Measurements from ENCODE around the gene IFT122.
"Not testable (repeated sequence)": the region's sequence is repeated elsewhere in the genome, so short reads cannot be mapped to it uniquely, and the experiment has no call there.

The IFT122 gene, protein sequence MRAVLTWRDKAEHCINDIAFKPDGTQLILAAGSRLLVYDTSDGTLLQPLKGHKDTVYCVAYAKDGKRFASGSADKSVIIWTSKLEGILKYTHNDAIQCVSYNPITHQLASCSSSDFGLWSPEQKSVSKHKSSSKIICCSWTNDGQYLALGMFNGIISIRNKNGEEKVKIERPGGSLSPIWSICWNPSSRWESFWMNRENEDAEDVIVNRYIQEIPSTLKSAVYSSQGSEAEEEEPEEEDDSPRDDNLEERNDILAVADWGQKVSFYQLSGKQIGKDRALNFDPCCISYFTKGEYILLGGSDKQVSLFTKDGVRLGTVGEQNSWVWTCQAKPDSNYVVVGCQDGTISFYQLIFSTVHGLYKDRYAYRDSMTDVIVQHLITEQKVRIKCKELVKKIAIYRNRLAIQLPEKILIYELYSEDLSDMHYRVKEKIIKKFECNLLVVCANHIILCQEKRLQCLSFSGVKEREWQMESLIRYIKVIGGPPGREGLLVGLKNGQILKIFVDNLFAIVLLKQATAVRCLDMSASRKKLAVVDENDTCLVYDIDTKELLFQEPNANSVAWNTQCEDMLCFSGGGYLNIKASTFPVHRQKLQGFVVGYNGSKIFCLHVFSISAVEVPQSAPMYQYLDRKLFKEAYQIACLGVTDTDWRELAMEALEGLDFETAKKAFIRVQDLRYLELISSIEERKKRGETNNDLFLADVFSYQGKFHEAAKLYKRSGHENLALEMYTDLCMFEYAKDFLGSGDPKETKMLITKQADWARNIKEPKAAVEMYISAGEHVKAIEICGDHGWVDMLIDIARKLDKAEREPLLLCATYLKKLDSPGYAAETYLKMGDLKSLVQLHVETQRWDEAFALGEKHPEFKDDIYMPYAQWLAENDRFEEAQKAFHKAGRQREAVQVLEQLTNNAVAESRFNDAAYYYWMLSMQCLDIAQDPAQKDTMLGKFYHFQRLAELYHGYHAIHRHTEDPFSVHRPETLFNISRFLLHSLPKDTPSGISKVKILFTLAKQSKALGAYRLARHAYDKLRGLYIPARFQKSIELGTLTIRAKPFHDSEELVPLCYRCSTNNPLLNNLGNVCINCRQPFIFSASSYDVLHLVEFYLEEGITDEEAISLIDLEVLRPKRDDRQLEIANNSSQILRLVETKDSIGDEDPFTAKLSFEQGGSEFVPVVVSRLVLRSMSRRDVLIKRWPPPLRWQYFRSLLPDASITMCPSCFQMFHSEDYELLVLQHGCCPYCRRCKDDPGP

DNA sequence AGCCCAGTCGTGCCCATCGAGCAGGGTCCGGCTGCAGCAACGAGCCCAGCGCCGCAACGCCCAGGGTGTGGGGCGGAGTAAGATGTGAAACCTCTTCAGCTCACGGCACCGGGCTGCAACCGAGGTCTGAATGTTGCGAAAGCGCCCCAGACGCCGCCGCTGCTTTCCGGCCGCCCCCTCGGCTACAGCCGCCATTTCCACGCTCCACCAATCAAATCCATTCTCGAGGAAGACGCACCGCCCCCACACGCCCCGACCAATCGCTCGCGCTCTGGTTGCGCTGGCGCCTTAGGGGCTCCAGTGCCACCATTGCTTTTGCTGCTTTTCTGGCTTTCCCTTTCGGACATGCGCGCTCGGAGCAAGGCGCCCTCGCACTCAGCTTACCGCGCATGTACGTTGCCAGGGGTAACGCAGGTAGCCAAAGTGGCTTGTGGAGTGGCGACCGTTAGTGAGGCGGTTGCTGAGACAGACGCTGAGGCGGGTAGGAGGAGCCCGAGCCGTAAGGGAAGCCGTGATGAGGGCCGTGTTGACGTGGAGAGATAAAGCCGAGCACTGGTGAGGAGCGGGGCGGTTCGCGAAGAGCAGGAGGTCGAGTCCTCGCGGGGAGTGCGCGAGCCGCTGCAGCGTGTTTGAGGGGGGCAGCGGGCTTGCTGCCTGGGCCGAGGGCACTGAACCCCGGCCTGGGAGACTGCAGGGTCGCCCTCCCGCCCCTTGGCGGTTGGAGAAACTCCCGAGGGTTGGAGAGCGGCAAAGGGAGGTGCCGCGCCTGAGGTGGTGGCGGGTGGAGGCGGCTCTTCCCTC lies at the start of gene IFT122, which contains the start of gene MBD4:
Gene IFT122, plus strand, starts transcription at position 408 of the 801 bp plus-strand sequence. Its CDS starts 107 bp downstream, at position 515.
Gene MBD4, minus strand, starts transcription at position 132 of the 801 bp plus-strand sequence. Its CDS starts 115 bp downstream, at position 17.
- H3K4me3 ChIP-seq (replicated peaks in 1 of 2; ENCODE audit: low read depth in 2 of 2, low read length in 2 of 2), result peak within 1 kb of the TSS; percentile 91 to 92
- DNase-seq (ENCODE audit: low read depth in 2 of 2), result peak; percentile 100
- TF ChIP-seq, protein P1, sequence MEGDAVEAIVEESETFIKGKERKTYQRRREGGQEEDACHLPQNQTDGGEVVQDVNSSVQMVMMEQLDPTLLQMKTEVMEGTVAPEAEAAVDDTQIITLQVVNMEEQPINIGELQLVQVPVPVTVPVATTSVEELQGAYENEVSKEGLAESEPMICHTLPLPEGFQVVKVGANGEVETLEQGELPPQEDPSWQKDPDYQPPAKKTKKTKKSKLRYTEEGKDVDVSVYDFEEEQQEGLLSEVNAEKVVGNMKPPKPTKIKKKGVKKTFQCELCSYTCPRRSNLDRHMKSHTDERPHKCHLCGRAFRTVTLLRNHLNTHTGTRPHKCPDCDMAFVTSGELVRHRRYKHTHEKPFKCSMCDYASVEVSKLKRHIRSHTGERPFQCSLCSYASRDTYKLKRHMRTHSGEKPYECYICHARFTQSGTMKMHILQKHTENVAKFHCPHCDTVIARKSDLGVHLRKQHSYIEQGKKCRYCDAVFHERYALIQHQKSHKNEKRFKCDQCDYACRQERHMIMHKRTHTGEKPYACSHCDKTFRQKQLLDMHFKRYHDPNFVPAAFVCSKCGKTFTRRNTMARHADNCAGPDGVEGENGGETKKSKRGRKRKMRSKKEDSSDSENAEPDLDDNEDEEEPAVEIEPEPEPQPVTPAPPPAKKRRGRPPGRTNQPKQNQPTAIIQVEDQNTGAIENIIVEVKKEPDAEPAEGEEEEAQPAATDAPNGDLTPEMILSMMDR (IDR thresholded peaks at IDR 0.05; ENCODE audit: low read depth, low read length), result no peak

DNA sequence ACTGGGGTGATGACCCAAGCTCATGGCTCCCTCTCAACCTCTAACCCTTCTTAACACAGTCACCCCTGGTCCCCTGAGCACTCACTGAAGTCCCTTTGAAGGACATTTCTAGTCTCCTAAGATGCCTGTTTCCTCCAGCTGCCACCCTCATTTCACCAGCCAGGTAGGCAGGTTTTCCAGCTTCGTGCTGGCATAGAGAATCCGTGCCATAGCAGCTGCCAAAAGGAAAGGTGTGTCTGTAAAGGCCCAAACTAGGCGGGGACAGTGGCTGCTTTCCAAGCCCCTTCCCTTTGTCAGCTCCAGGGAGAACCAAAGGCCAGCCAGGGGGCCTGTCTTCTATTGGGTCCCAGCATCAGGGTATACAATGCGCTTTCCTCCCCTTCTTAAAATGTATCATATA lies 48.4 kb upstream of the IFT122 start:
- not testable (repeated sequence) for DNase-seq (ENCODE audit: low read depth in 2 of 2); H3K4me3 ChIP-seq (replicated peaks in 1 of 2; ENCODE audit: low read depth in 2 of 2, low read length in 2 of 2)

DNA sequence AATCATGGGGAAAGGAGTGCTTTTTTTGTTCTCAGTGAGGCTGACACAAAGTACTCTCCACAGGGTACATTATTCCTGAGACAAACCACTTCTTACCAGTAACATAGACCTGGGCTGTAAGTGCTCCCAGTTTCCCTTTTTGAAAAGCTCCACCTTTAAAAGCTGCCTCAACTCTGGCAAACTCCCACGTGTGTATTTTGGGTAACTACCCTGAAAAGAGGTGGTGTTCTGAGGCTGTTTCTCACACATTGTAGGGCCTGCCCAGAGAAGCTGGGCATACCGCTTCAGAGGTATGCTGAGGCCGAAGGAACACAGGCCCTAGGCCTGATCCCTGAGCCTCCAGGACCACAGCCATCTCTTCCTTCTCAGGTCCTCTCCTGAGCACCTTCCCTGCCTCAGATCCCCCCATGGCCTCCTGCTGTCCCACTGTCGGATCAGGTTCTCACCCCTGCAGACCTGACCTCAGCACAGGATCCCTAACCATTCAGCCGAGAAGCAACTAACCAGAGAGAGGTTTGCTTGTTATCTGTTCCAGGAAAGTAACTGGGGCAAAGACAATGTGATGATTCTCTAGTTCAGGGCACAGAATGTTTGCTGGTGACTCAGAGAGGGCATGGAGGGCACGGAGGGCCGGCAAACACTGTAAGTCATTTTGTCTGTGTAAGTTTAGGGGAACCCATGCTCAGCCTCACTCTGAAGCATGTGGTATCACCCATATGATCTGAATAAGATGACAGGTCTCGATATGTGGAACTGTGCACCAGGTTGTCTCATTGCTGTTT lies 47.7 kb upstream of the IFT122 start:
- not testable (repeated sequence) for DNase-seq (ENCODE audit: low read depth in 2 of 2); H3K4me3 ChIP-seq (replicated peaks in 1 of 2; ENCODE audit: low read depth in 2 of 2, low read length in 2 of 2)

DNA sequence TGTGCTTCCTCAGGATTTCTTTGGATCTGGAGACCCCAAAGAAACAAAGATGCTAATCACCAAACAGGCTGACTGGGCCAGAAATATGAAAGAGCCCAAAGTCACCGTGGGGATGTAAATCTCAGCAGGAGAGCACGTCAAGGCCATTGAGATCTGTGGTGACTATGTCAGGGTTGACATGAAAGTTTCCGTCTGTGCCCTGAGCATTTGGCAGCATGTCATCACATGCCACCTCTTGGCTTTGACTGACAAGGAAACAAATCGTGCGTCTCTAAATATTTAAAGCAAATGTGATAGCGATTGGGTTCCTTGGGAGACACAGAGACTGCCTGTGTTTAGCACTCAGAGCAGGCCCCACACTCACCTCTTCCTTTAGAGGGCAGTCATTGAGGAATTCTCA lies 46.8 kb upstream of the IFT122 start:
- DNase-seq (ENCODE audit: low read depth in 2 of 2), result no peak
- no peak overlapping the region for H3K4me3 ChIP-seq (replicated peaks in 1 of 2; ENCODE audit: low read depth in 2 of 2, low read length in 2 of 2)
- TF ChIP-seq, protein P1 (IDR thresholded peaks at IDR 0.05; ENCODE audit: low read depth, low read length), result no peak

DNA sequence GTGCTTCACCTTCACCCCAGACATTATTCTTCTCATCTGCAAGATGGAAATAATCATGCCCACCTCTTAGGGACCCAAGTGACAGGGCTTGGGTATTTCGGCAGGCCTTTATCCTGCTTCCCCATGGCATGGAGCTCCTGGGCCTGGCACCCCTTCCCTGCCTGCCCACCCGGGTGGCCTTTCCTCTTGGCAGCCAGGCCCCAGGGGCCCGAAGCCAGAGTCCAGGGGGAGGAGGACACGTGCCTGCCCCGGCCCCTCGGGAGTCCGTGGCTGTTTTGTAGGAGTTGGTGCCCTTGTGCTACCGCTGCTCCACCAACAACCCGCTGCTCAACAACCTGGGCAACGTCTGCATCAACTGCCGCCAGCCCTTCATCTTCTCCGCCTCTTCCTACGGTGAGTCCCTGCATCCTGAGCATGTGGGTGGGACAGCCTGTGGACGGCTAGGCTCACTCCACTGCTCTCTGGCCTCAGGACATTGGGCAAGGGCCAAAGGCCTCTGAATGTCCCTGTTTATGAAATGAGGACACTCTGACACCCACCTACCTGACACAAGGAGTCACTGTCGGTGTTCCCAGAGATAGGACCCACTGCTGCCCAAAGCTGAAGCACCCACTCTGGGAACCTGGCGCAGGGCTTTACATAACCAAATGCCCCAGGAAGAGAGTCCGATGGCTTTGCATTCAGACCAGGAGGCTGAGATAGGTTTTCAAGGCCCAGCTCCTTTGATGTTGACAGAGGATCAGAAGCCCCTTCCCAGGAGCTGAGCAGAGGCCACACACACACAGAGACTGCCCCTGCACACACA lies 46.1 kb upstream of the IFT122 start:
- not testable (repeated sequence) for DNase-seq (ENCODE audit: low read depth in 2 of 2); H3K4me3 ChIP-seq (replicated peaks in 1 of 2; ENCODE audit: low read depth in 2 of 2, low read length in 2 of 2)

DNA sequence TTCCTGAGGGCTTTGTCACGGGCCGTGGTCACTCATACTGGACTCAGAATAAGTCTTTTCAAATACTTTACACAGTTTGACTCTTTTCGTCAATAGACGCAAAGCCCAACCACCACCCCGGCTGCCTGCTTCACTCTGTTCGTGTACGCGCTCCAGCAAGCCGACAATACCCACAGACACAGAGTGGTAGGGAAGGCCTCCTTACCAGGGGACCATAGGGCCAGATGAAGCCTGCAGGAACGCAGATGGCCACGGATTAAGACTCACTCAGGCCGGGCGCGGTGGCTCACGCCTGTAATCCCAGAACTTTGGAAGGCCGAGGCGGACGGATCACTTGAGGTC lies 41.2 kb upstream of the IFT122 start:
- TF ChIP-seq, protein P1 (IDR thresholded peaks at IDR 0.05; ENCODE audit: low read depth, low read length), result no peak
- DNase-seq (ENCODE audit: low read depth in 2 of 2), result peak; percentile 29 to 33
- H3K4me3 ChIP-seq (replicated peaks in 1 of 2; ENCODE audit: low read depth in 2 of 2, low read length in 2 of 2), result peak overlapping the region; percentile 75 to 84
